A673 (cell line): ENCODE measurements around the gene ELOF1.

Source experiments
- EZH2 ChIP-seq: fragments of 200-600 bp; sonication (generic); IDR thresholded peaks from 2 replicates; pipeline ENCODE4 v1.6.1; 2017; ENCODE audit warnings: borderline replicate concordance, low read depth, mild to moderate bottlenecking, mixed read lengths, antibody characterized with exemption, low read length; ENCODE audit not compliant: poor library complexity, severe bottlenecking
- TF ChIP-seq, protein P1 (sequence below): fragments of 300-800, 200-600 bp; sonication (generic); conservative IDR thresholded peaks from 2 replicates; pipeline ENCODE4 v1.5.1; 2017; ENCODE audit warnings: low read depth, mild to moderate bottlenecking, antibody characterized with exemption, low read length, moderate library complexity, mixed read lengths

DNA sequence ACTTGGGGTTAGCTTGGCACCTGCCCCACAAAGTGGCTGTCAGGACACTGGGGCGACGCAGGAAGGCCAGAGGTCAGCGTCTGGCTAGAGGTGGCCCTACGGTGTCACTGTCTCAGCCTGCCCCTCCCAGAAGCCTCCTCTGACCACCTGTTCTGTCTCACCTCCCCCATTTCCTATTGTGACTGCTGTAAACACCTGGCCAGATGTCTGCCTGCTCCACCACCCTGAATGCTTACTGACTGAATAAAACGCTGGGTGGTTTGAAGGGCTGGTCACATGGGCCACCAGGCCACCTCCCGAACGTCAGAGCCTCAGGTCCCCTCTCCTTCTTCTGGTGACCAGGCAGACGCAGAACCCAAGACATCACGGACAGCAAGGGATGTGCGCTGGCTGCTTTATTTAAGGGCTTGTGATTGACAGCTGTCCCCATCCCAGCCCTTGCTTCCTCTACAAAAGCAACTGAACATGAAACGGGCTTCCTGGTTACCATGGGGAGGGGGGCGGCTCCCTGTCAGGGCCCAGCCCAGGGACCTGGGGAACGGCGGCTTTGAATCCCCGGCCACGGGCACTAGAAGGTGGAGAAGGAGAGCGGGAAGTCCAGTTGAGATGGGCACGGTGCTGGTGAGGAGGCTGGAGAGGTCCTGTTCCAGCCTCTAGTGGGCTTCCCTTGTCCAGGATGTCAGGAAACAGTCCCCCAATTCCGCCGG lies 6.2 kb downstream of the ELOF1 start:
- TF ChIP-seq, protein P1, sequence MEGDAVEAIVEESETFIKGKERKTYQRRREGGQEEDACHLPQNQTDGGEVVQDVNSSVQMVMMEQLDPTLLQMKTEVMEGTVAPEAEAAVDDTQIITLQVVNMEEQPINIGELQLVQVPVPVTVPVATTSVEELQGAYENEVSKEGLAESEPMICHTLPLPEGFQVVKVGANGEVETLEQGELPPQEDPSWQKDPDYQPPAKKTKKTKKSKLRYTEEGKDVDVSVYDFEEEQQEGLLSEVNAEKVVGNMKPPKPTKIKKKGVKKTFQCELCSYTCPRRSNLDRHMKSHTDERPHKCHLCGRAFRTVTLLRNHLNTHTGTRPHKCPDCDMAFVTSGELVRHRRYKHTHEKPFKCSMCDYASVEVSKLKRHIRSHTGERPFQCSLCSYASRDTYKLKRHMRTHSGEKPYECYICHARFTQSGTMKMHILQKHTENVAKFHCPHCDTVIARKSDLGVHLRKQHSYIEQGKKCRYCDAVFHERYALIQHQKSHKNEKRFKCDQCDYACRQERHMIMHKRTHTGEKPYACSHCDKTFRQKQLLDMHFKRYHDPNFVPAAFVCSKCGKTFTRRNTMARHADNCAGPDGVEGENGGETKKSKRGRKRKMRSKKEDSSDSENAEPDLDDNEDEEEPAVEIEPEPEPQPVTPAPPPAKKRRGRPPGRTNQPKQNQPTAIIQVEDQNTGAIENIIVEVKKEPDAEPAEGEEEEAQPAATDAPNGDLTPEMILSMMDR: no peak
- TF ChIP-seq EZH2: no peak
